ENCODE measurements around the gene NBEA. TPM values are rescaled to one million over a fixed set of nuclear protein-coding genes. Genes with fewer than 3 reads are reported as not detected.

The NBEA gene
- total RNA-seq, 1 experiment from 2014 or later: 1.7 TPM

GRCh38 chr13:35283856-35284255 lies 341.8 kb downstream of the NBEA start:
- DNase-seq (ENCODE audit: low spot score): peak; percentile 21

- DNase-seq (ENCODE audit: low spot score): no peak
Observed at GRCh38 chr13:35285677-35286076, 343.6 kb downstream of the NBEA start.

- DNase-seq (ENCODE audit: low spot score): no peak
Observed at GRCh38 chr13:35292329-35292728, 350.3 kb downstream of the NBEA start.

DNA sequence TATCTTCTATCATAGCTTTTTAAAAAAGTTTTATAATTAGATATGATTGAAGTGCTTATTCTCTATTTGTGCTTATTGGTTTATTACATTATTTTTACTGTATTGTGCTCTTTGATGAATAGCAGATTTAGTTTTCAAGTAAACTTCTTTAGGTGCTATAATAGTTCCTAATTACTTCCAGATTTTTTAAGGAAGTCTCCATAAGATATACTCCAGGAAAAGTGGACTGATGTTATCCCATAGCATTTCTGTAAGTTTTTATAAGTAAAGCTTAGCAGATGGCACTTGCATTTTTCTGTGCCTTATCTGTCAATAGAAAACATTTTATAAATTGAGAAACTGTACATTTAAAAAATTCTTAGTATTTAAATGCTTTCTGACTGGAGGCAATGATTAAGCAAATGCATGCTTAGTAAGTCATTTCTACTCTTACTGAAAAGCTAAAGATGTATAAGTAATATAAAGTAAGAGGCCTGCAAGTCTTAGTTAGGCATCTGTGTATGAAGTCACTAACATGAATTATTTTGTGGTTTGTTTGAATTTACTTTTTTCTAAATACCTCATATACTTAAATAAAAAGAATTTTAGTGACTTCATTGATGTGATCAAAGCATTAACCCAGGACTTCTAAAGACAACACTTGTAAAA lies 351.6 kb downstream of the NBEA start:
- DNase-seq (ENCODE audit: low spot score): no peak

GRCh38 chr13:35309706-35310105 lies 367.6 kb downstream of the NBEA start:
- DNase-seq (ENCODE audit: low spot score): no peak

DNA sequence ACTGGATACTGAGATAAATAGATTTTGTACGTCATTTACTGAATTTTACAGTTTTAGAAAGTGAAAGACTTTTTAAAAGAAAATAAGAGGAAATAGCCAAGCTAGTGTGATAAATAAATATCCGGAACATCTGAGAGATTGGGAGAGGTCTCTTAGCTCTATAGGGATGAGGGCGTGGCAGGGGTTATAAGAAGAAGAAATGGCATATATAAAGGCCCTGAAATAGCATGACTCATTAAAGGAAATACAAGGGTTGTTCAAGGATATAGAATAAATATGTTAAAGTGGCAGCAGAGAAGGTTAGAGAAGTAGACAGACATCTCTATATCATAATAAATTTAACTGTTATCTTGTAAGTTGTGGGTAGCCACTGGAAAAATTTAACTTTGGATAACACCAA lies 390.1 kb downstream of the NBEA start:
- DNase-seq (ENCODE audit: low spot score): no peak

DNA sequence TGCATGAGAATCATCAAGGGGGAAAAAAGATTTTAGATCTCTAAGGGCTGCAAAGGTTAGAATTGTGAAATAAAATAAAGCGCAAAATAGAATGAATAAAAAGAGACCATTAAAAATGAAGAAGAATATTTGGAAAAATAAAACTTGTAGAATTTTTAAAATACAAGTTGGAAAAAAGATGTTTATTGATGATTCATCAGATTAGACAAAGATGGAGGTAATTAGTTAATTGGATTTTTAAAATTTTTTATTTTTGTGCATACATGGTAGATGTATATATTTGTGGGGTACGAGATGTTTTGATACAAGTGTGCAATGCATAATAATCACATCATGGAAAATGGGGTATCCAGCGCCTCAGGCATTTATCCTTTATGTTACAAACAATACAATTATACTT lies 391.1 kb downstream of the NBEA start:
- no peak for DNase-seq (ENCODE audit: low spot score)

- no peak for DNase-seq (ENCODE audit: low spot score)
Observed at GRCh38 chr13:35342440-35342839, 400.4 kb downstream of the NBEA start.

- no peak for DNase-seq (ENCODE audit: low spot score)
Observed at GRCh38 chr13:35343417-35343816, 401.3 kb downstream of the NBEA start.

DNA sequence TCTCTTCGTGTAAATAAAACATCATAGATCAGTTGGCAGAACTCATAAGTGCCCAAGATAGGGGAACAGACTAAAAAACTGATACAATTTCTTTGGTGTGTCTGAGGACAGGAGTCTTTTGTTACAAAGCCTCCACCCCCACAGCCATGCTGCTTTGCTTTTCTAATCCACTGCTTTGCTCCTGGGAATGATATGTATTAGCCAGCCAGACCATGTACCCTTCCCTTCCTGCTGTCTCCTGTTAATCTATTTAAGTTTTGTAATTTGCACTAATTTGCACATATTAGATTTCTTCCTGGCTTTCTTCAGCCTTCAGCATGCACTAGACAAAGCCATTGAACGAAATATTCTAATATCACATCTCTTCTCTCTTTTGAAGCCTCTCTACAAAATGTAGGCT lies 403.9 kb downstream of the NBEA start:
- DNase-seq (ENCODE audit: low spot score): no peak

- DNase-seq (ENCODE audit: low spot score): no peak
Observed at GRCh38 chr13:35346494-35346893, 404.4 kb downstream of the NBEA start.

DNA sequence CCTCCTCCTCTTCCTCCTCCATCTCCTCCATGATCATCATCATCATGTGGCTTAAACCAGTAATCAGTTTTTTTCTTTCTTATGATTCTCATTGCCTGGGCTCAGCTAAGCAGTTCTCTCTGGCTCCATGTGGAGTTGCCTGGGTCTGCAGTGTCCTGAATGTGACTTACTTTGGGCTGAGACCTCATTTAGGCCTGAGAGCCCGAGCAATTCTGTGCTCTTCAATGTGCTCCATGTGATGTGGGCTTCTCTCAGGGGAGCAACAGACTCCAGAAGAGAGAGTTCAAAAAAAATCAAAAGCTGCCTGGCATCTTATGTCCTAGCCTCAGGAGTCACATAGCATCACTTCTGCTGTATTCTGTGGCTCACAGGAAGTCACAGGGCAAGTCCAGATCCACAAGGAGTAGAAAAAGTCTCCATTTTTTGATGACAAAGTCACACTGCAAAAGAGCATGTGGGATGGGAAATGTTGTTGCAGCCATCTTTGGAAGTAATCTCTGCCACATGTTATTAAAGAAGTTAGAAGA lies 405.7 kb downstream of the NBEA start:
- DNase-seq (ENCODE audit: low spot score): no peak

DNA sequence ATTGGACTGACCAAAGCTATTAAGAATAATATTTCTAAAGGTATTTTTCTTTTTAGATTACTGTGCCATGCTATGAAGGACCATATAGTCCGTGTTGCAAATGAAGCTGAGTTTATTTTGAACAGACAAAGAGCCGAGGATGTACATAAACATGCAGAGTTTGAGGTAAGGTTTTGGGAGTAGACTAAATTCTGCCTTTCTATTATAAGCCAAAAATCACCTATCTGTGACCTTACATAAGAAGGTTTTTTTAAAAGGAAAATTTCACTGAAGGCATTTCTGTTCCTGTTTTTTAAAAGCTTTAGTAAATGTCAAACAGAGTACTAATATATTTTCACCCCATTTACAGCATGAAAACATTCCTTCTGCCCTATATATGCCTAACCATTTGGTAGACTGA lies 407.0 kb downstream of the NBEA start:
- DNase-seq (ENCODE audit: low spot score): no peak

DNA sequence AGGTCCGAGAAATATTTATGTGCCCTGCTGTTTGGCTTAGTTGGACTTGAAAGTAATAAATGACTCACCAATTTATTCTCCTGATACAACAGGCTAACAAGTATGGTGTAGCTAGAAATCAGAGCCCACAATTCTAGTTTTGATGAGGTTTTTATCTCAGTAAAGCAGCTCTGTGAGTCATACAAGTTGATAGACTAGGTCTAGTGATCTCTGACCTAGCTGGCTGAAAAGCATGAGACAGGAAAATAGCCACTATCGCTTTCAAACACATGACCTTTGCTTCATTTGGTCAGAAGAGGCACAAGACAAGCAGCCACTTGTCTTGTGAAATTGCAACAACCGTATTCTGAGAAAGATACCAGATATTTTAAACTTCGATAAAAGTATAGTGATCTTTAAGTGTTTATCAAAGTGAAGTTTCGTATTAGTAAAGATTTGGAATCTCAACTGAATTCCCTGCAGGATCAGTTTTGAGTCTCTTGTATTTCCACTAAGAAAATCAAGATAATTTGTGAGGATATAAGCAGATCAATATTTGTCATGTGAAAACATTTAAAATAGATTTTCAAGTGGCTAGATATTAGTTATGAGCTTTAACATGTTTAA lies 407.7 kb downstream of the NBEA start:
- no peak for DNase-seq (ENCODE audit: low spot score)

DNA sequence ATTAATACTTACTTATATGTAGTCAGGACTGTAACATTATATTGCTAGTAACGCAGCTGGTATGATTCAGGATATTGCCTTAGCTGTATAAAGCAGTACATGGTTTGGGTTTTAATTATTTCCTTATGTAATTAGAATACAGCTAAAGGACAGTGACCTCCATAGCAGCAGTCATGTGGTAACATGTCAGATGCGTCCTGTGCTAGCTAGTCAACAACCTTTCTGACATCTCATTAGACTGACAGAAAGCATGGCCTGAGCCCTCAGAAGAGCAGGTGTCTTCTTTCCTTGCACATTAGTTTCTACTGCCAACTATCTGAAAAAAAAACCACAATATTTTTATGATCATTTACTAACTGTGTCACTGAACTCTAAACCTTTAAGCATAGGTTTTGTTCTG lies 412.2 kb downstream of the NBEA start:
- DNase-seq (ENCODE audit: low spot score): no peak

DNA sequence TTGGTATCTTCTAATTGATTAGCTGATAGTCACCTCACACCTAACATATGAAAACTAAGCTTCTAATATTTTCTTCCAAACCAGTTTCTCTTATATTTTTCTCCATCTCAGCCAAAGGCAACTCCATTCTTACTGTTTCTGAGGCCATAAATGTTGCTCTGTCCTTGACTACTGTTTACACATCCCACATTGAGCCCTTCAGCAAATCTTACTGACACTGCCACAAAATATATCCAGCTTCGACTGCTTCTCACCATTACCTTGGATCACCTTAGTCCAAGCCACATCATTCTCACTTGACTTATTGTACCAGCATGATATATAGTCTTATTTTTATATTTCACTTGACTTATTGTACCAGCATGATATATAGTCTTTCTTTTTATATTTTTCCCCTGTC lies 412.8 kb downstream of the NBEA start:
- no peak for DNase-seq (ENCODE audit: low spot score)

DNA sequence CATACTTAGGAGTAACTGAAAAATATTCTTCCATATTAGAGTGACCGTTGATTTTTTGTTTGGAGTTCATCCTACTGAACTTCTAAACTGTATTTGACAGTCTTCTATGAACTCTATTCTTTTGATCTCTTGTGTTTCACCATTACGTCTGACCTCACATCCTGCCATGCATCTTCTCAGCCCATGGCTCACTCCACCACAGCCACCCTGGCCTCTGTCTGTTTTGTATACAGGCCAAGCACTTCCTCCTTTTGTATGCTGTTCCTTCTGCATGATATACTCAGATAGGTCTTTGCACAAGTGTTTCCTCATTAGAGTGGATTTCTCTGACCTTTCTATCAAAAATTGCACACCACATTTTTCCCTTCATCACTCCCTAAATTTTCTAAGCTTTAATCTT lies 414.5 kb downstream of the NBEA start:
- no peak for DNase-seq (ENCODE audit: low spot score)

- DNase-seq (ENCODE audit: low spot score): no peak
Observed at GRCh38 chr13:35365883-35366282, 423.8 kb downstream of the NBEA start.

DNA sequence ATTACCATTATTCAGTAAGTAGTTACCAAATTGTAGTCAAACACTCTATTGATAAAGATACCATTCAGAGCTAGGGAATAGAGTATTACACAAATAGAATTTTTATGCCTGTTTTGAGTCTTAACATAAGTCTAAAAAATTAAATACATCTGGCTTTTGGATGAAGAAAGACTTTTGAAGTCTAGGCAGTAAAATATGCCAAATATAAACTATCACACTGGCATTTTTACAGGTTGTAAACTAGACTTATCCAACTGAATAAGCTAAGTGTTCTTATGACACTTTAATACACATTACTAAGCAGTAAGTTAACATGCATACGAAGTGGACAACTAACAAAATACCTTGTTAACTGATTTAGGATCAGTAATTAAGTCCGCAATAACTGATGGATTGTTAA lies 425.5 kb downstream of the NBEA start:
- no peak for DNase-seq (ENCODE audit: low spot score)

GRCh38 chr13:35378939-35379338 lies 436.9 kb downstream of the NBEA start:
- no peak for DNase-seq (ENCODE audit: low spot score)

- no peak for DNase-seq (ENCODE audit: low spot score)
Observed at GRCh38 chr13:35379663-35380062, 437.6 kb downstream of the NBEA start.

DNA sequence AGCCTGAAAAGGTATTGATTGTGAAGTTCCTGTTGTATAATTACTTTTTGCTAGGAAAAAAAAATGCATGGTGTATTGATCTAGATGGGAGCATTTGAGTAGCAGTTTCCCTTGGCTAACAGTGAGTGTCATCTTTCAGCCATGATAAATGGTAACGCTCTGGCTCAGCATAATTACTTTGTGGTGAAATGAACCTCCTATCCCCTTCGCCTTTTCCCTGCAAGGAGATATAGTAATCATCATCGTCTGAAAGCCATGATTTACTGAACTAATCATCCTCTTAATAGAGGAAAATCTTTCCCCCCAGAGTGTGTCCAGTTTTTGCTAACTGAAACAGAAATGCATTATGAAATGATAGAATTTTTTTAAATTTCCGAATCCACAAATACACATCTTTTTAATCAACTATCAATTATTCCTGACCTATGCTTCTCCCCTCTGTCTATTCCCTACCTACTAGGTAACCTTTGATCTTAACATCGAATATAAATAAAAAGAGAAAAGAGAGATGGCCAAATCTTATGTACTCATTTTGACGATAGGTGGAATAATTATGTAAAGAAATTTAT lies 445.7 kb downstream of the NBEA start:
- DNase-seq (ENCODE audit: low spot score): no peak

Data from H4 (cell line).